Measurements from ENCODE around the gene REPS2.

Gene REPS2

DNA sequence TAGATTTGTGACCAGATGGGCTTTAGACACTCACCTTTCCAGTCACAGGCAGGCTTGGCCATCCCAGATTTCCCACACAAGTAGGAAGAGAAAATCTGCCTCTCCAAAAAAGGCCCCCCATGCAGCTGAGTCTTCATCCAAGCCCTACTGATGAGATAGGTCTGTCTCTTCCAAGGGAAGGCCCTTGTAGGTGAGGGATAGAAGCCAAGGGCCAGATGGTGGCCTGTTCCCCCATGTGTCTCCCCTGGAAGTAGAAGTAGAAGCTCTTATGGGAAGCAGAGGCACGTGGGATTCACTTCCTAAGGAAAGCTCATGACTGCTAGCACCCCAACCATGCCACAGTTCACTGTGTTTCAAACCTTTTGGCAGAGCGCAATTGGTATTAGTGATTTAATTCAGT is 81.5 kb downstream of the REPS2 start:
- DNase-seq (ENCODE audit: low spot score) = no peak
- Mint-ChIP-seq H3K9me3 (no peaks in the 10 kb centered on the region), H3K27ac (no peak overlapping the region), H3K4me3 (no peak overlapping the region), H3K27me3 (ENCODE audit: low read depth) (peaks cover 3% of the 10 kb centered on the region), H3K36me3 (ENCODE audit: low read depth) (no peaks in the 10 kb centered on the region), H3K4me1 (ENCODE audit: low read depth) (no peaks in the 10 kb centered on the region)

DNA sequence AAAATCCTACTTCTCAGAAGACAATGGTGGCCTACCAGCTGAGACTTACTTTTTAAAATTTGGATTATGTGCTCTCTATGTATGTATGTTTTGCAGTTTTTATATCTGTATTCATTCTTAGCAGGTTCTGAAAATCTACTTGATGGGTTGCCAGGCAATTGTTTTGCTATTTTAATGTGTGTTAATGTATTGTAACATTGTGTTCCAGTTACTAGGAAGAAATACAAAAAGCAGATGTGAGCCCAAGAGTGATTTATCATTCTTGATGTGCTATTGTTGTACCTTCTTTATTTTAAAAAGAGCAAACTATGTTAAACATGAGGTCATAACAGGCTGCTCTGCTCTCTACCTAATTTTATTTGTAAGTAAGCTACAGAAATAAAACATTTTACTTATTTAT is 81.9 kb downstream of the REPS2 start:
- Mint-ChIP-seq H3K27ac (no peak overlapping the region), H3K27me3 (ENCODE audit: low read depth) (peaks cover 3% of the 10 kb centered on the region), H3K4me3 (no peak overlapping the region), H3K36me3 (ENCODE audit: low read depth) (no peaks in the 10 kb centered on the region), H3K4me1 (ENCODE audit: low read depth) (no peaks in the 10 kb centered on the region), H3K9me3 (no peaks in the 10 kb centered on the region)
- no peak for DNase-seq (ENCODE audit: low spot score)

DNA sequence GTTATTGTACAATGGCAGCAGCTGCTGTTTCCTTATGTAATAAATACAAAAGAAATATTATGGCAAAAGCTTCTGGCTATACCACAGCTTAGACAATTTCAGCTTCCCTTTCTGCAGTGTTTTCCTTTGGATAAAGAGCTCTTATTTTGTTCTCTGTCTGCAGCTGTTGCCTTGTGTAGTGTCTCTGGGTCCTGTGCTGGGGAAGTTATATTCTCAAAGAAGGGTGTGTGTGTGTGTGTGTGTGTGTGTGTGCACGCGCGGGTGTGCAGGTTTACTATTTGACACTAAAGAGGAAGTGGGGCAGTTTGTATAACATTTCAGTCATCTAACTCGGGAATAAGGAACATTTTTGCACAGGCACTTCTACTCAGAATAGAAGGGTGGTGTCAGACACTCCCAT is 83.6 kb downstream of the REPS2 start:
- Mint-ChIP-seq H3K9me3 (no peaks in the 10 kb centered on the region), H3K4me3 (no peak overlapping the region), H3K36me3 (ENCODE audit: low read depth) (no peaks in the 10 kb centered on the region), H3K27ac (no peak overlapping the region), H3K27me3 (ENCODE audit: low read depth) (peaks cover 3% of the 10 kb centered on the region), H3K4me1 (ENCODE audit: low read depth) (no peaks in the 10 kb centered on the region)
- DNase-seq (ENCODE audit: low spot score) = no peak

DNA sequence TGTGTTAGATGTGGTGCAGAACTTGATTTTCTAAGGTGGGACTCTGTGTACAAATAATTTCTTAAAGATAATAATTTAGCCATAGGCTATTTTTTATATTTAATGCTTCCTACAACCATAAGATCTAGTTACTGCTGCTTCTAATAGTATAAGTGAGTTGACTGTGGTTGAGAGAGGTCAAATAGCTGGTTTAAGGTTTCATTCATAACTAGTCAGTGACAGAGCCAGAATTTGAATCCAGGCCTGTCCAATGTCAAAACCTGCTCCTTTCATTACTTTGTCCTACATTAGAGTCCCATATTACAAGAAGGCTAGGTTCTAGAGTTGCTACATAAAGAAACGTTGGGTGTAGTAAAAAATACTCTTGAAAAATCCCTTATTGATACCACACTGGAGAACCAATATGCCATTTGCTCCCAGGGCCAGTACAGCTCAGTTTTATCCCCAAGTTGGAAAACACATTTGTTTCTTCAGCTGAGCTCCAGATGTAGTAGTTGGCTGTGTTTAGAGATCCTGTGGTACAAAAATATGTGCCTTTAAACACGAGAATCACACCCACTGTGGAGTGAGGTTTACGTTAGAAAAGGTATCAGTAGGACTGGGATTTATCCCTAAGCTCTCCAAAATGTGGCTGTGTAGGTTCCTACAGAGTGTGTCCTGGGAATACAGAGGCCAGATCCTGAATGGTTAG is 84.3 kb downstream of the REPS2 start:
- no peaks in the 10 kb centered on the region for H3K4me1 Mint-ChIP-seq (ENCODE audit: low read depth)
- no peak for DNase-seq (ENCODE audit: low spot score)

DNA sequence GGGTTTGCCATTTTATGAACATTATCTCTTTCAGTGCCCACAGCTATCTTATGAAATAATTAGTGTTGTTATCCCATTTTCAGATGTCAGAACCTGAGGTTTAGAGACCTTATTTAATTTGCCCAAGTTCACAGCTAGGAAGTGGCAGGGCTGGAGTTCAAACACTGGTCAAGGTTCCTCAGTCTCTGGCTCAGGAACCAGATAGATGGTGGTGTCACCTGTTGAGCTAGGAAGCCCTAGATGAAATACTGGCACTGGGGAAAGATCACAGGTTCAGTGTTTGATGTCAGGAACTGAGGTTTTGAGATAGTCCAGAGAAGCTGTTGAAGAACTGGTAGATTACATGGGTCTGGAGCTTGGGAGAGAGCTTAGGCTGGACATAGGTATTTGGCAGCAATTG is 85.4 kb downstream of the REPS2 start:
- peaks cover 3% of the 10 kb centered on the region for H3K27me3 Mint-ChIP-seq (ENCODE audit: low read depth)
- H3K4me3 Mint-ChIP-seq = no peak overlapping the region
- H3K9me3 Mint-ChIP-seq = no peaks in the 10 kb centered on the region
- DNase-seq (ENCODE audit: low spot score) = no peak
- H3K4me1 Mint-ChIP-seq (ENCODE audit: low read depth) = peaks cover 6% of the 10 kb centered on the region
- H3K27ac Mint-ChIP-seq = no peak overlapping the region
- H3K36me3 Mint-ChIP-seq (ENCODE audit: low read depth) = no peaks in the 10 kb centered on the region

More for the DNA sequence above, 84.3 kb downstream of the REPS2 start:
- Mint-ChIP-seq H3K9me3 (no peaks in the 10 kb centered on the region), H3K27ac (no peak overlapping the region), H3K27me3 (ENCODE audit: low read depth) (peaks cover 3% of the 10 kb centered on the region), H3K4me3 (no peak overlapping the region), H3K36me3 (ENCODE audit: low read depth) (no peaks in the 10 kb centered on the region)

DNA sequence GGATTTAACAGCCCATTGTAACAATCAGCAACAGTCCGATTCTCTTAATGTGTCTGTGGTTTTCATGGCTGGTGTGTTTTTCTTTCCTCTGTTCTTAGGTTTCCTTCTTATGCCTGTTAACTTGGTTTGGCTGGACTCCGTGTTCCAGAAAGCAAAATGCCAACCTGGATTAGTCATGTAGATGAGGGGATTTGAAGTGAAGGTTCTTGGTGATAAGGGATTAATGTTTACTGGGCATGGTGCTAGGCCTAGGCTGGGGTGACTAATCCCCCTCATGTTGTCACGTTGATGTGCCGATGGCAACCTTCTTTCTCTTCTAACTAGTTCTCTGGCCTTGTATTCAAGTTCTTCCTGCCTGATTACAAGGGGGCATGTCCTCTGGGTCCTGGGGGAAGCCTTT is 85.9 kb downstream of the REPS2 start:
- Mint-ChIP-seq H3K4me1 (ENCODE audit: low read depth) (peaks cover 6% of the 10 kb centered on the region), H3K36me3 (ENCODE audit: low read depth) (no peaks in the 10 kb centered on the region), H3K9me3 (no peaks in the 10 kb centered on the region), H3K4me3 (no peak overlapping the region), H3K27ac (no peak overlapping the region), H3K27me3 (ENCODE audit: low read depth) (peaks cover 3% of the 10 kb centered on the region)
- DNase-seq (ENCODE audit: low spot score) = no peak

DNA sequence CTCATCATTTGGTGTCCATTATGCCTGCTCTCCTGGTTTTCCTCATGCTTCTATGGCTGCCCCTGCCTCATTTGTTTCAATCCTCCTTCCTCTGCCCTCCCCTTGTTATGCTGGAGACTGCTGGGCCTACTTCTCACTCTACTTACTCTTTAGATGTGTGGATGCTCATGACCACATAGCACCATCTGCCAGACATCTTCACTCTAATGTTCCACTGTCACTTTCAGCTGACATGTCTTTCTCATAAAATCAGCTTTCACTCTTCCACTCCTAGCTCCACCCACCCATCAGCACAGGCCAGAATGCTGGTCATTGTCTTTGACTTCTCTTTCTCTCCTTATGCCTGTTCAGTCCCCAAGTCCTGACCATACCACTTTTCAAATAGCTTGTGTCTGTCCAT is 86.8 kb downstream of the REPS2 start:
- Mint-ChIP-seq H3K9me3 (no peaks in the 10 kb centered on the region), H3K27me3 (ENCODE audit: low read depth) (peaks cover 3% of the 10 kb centered on the region), H3K4me1 (ENCODE audit: low read depth) (peaks cover 6% of the 10 kb centered on the region), H3K4me3 (no peak overlapping the region), H3K36me3 (ENCODE audit: low read depth) (no peaks in the 10 kb centered on the region), H3K27ac (no peak overlapping the region)
- no peak for DNase-seq (ENCODE audit: low spot score)

DNA sequence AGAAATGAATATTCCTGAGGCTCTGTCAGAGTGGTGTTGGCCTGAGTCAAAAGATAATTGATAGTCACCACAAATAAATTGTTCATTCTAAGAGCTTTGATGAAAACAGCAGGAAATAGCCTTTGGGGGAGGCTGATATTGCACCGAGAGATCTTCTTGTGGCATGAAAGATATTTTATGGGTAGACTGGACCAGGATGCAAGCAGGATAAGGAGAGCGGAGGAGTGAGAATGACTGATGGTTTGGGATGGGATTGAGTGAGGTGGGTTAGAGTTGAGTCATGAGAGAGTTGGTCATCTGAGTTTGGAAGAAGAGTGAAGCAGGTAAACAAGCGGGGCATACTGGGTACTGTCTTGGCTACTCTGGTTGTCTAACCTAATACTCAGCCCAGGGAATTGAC is 88.7 kb downstream of the REPS2 start:
- peaks cover 3% of the 10 kb centered on the region for H3K27me3 Mint-ChIP-seq (ENCODE audit: low read depth)
- H3K36me3 Mint-ChIP-seq (ENCODE audit: low read depth) = no peaks in the 10 kb centered on the region
- no peaks in the 10 kb centered on the region for H3K9me3 Mint-ChIP-seq
- H3K4me3 Mint-ChIP-seq = no peak overlapping the region
- H3K4me1 Mint-ChIP-seq (ENCODE audit: low read depth) = peaks cover 6% of the 10 kb centered on the region
- DNase-seq (ENCODE audit: low spot score) = no peak
- H3K27ac Mint-ChIP-seq = no peak overlapping the region

DNA sequence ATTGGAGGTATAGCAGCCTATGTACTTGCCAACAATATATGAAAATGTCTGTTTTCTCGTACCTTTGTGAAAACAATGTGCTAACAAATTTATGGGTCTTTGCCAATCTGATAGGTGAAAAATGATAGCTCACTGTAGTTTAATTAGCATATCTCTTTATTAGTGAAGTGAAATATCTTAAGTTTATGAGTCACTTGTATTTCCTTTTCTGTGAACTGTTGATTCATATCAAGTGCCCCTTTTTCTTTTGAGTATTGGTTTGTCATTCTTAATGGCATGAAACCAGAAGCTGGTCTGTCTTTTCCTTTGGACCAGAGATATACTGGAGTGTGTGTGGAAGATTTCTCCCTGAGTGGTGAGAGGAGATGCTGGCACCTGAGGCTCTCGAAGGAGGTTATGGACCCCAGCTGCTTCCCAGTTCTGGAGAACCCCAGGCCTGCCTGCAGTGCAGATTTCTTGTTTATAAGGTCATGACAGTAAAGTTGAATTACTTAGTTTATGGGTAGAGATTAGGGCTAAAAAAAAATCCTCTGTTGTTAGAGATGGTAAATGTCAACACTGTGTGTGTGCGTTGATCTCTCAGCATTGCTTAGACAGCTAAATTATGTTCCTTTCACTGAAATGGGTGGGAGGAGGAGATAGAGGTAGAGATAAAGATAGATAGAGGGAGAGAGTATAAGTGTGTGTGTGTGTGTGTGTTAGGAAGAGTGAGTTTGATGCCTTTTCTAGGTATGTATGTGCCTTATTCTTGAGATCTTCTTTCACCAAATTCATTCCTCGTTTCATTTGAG is 89.9 kb downstream of the REPS2 start:
- Mint-ChIP-seq H3K4me3 (no peak overlapping the region), H3K9me3 (no peaks in the 10 kb centered on the region), H3K36me3 (ENCODE audit: low read depth) (no peaks in the 10 kb centered on the region), H3K27me3 (ENCODE audit: low read depth) (no peaks in the 10 kb centered on the region), H3K4me1 (ENCODE audit: low read depth) (peaks cover 6% of the 10 kb centered on the region), H3K27ac (no peak overlapping the region)
- no peak for DNase-seq (ENCODE audit: low spot score)

DNA sequence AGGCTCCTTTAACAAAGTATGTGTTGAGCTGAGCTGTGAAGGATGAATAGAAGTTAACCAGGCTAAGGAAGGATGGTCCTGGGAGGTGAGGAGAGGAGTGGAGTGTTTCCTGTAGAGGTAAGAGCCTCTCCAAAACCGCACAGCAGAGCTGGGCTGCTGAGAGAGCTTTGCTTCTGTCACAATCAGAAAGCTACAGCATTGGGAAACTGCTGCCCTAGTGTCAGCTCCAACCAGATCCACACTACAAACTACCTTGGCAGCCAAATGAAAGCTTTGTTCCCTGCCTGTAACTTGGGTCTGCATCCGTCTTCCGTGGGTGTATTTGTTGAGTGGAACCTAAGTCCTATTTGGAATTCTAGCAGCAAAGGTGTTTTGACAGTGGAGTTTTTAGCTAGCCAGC is 91.8 kb downstream of the REPS2 start:
- H3K9me3 Mint-ChIP-seq = no peaks in the 10 kb centered on the region
- DNase-seq (ENCODE audit: low spot score) = no peak
- H3K27ac Mint-ChIP-seq = no peak overlapping the region
- no peak overlapping the region for H3K4me3 Mint-ChIP-seq
- peaks cover 6% of the 10 kb centered on the region for H3K4me1 Mint-ChIP-seq (ENCODE audit: low read depth)
- H3K36me3 Mint-ChIP-seq (ENCODE audit: low read depth) = no peaks in the 10 kb centered on the region
- H3K27me3 Mint-ChIP-seq (ENCODE audit: low read depth) = no peaks in the 10 kb centered on the region

DNA sequence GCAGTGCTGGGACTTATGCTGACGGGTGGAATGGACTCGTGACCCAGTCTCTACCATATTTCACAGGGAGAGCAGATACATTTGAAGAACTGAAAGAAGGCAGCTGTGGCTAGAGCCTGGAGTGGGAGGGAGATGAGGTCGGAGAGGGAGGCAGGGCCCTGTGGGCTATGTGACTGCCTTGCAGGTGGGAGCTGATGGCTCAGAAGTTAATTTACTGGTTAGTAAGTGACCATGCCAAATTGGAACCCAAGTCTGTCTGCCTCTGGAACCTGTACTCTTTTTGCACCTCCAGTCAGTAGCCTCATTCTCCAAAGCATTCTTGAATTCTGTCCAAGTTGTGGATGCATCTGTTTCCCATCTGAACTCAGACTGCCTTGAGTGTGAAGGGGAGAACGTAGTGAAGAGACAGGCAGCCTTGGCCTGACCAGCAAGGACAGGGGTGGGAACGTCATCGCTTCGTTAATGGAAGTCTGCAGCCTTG is 92.3 kb downstream of the REPS2 start:
- H3K9me3 Mint-ChIP-seq = no peaks in the 10 kb centered on the region
- H3K36me3 Mint-ChIP-seq (ENCODE audit: low read depth) = no peaks in the 10 kb centered on the region
- no peak overlapping the region for H3K4me3 Mint-ChIP-seq
- peaks cover 6% of the 10 kb centered on the region for H3K4me1 Mint-ChIP-seq (ENCODE audit: low read depth)
- H3K27ac Mint-ChIP-seq = no peak overlapping the region
- no peaks in the 10 kb centered on the region for H3K27me3 Mint-ChIP-seq (ENCODE audit: low read depth)
- DNase-seq (ENCODE audit: low spot score) = no peak

DNA sequence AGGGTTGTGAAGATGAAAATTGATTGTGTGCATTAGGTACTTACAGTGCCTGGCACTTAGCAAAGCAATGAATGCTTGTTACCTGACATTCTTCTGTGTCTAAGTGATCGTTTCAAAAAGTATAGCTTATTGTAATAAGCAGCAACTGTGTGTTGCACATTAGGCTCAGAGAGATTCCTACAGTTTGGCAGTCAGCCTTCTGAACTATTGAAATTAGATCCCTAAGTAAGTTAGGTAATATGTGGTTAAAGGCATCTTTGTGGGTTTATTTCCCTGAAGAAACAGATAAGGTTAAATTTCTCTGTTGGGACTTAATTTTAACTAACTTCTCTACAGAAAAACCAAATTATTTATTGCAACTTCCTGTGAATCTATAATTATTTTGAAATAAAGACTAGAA is 93.4 kb downstream of the REPS2 start:
- Mint-ChIP-seq H3K4me3 (no peak overlapping the region), H3K27ac (no peak overlapping the region), H3K36me3 (ENCODE audit: low read depth) (no peaks in the 10 kb centered on the region), H3K4me1 (ENCODE audit: low read depth) (peaks cover 6% of the 10 kb centered on the region), H3K27me3 (ENCODE audit: low read depth) (no peaks in the 10 kb centered on the region), H3K9me3 (no peaks in the 10 kb centered on the region)
- DNase-seq (ENCODE audit: low spot score) = no peak

DNA sequence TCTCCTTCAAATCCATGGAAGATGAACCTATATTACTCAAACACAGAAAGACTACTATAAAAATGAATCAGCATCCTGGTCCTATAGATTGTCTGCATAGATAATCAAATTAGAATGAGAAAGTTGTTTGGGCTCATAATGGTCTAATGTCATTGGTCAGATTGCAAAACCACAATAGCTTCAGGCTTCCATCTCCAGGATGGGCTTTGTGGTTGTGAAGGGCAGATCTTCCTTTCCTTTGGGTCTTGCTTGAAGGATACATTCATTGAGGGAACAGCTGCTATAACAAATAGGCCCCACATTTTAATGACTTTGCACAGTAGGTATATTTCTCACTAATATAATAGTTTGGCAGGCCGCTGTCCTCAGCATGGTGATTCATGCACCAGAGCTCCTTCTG is 94.3 kb downstream of the REPS2 start:
- Mint-ChIP-seq H3K9me3 (no peaks in the 10 kb centered on the region), H3K36me3 (ENCODE audit: low read depth) (no peaks in the 10 kb centered on the region), H3K4me1 (ENCODE audit: low read depth) (peaks cover 6% of the 10 kb centered on the region), H3K4me3 (no peak overlapping the region), H3K27me3 (ENCODE audit: low read depth) (no peaks in the 10 kb centered on the region), H3K27ac (no peak overlapping the region)
- no peak for DNase-seq (ENCODE audit: low spot score)

DNA sequence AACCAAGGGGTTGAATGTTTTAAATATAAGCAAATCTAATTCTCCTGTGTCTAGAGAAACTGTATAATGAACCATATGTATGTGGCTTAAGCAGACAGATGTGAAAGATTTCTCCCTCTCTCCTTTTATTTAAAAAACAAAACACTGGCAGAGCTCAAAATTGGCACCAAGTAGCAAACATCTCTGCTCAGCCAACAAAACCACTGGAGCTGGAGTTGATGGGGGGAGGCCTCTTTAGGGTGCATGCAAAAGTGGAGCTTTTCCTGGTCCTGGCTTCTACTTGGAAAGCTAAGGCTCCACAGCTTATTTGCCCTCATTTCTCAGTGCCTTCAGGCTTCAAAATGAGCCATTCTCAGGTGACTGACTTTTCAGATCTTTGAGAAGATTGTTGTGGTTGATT is 95.6 kb downstream of the REPS2 start:
- no peaks in the 10 kb centered on the region for H3K27me3 Mint-ChIP-seq (ENCODE audit: low read depth)
- H3K9me3 Mint-ChIP-seq = no peaks in the 10 kb centered on the region
- no peak for DNase-seq (ENCODE audit: low spot score)
- H3K4me1 Mint-ChIP-seq (ENCODE audit: low read depth) = no peaks in the 10 kb centered on the region
- no peak overlapping the region for H3K27ac Mint-ChIP-seq
- H3K36me3 Mint-ChIP-seq (ENCODE audit: low read depth) = no peaks in the 10 kb centered on the region
- no peak overlapping the region for H3K4me3 Mint-ChIP-seq
